HCT116 (cell line): Measurements from ENCODE around the gene NAA16. TPM values are rescaled to one million over a fixed set of nuclear protein-coding genes. Genes with fewer than 3 reads are reported as not detected.

Source experiments
- ATAC-seq: fragments of 200-7000 bp; cut with Tn5 transposase; 2 replicates; pipeline ENCODE4 v1.9.1; 2020; ENCODE audit warnings: mild to moderate bottlenecking, moderate library complexity
- BruUV-seq: library from RNA; stranded (reverse); fragments of 400-500 nt; replicated peaks from 2 replicates; lab custom pipeline; 2021; lab: Mats Ljungman, UMichigan
- CTCF ChIA-PET: fragments of 300-600 bp; sonication (Branson Sonifier 250); formaldehyde crosslinking; loops from one replicate; lab custom pipeline; 2021; ENCODE audit warnings: antibody characterized with exemption; lab: Charles Lee
- POLR2A ChIA-PET: fragments of 300-600, 350-600 bp; sonication (Branson Sonifier 250); formaldehyde crosslinking; loops from one replicate; lab custom pipeline; 2021; ENCODE audit warnings: antibody characterized with exemption; lab: Charles Lee
- RAD21 ChIA-PET, 2 experiments: fragments of 300-600 bp; sonication (Branson Sonifier 250); formaldehyde crosslinking; loops; one replicate each; lab custom pipeline; 2023; ENCODE audit warnings: low total read pairs in 2 of 2; ENCODE audit not compliant: uncharacterized antibody in 2 of 2, unreplicated experiment in 2 of 2, low non-redundant PET in 1 of 2; lab: Charles Lee
- DNase-seq: peaks from one replicate; pipeline ENCODE4 v3.0.0-alpha.2; 2010; ENCODE audit warnings: low read depth, low spot score
- H2AFZ ChIP-seq: fragments of 200-600 bp; shearing (Covaris generic), sonication (generic); 2 replicates; pipeline ENCODE4 v1.6.1; 2017; ENCODE audit warnings: low read depth, mixed run types, mixed read lengths, antibody characterized with exemption, low read length; ENCODE audit not compliant: poor library complexity, severe bottlenecking
- H3K27ac ChIP-seq: 2 replicates; pipeline ENCODE4 v1.5.1; 2012; ENCODE audit warnings: low read depth, low read length
- H3K27me3 ChIP-seq: fragments of 200-600 bp; sonication (generic); 2 replicates; pipeline ENCODE4 v1.6.1; 2016; ENCODE audit warnings: mixed run types, low read length, mixed read lengths; ENCODE audit not compliant: insufficient read depth
- H3K36me3 ChIP-seq, 2 experiments: fragments of 200-500 bp in 1 of 2; fragments of 200-600 bp in 1 of 2; sonication (Bioruptor generic) in 1 of 2; sonication (generic) in 1 of 2; 2 replicates each; pipeline versions ENCODE4 v1.5.1 to v1.6.1; 2014 to 2016; ENCODE audit warnings: low read length in 2 of 2, inconsistent platforms in 1 of 2, mixed read lengths in 1 of 2, mixed run types in 1 of 2; ENCODE audit not compliant: insufficient read depth in 2 of 2, control insufficient read depth in 1 of 2
- H3K4me1 ChIP-seq, 2 experiments: fragments of 200-600 bp in 1 of 2; sonication (generic) in 1 of 2; 2 replicates each; pipeline versions ENCODE4 v1.5.1 to v1.6.1; 2012 to 2017; ENCODE audit warnings: low read length in 2 of 2, inconsistent platforms in 1 of 2, mild to moderate bottlenecking in 1 of 2, mixed read lengths in 1 of 2, mixed run types in 1 of 2, moderate library complexity in 1 of 2; ENCODE audit not compliant: insufficient read depth in 2 of 2, control insufficient read depth in 1 of 2
- H3K4me2 ChIP-seq: fragments of 200-600 bp; sonication (generic); 2 replicates; pipeline ENCODE4 v1.6.1; 2017; ENCODE audit warnings: mixed run types, low read length, mixed read lengths
- H3K4me3 ChIP-seq, 2 experiments: fragments of 200-600 bp in 1 of 2; sonication (generic) in 1 of 2; replicated peaks in 1 of 2; 2 replicates each; pipeline ENCODE4 v1.5.1; 2011 to 2016; ENCODE audit warnings: low read length in 2 of 2, control low read depth in 1 of 2, low read depth in 1 of 2, mild to moderate bottlenecking in 1 of 2, mixed read lengths in 1 of 2, mixed run types in 1 of 2
- H3K79me2 ChIP-seq: fragments of 200-600 bp; sonication (generic); 2 replicates; pipeline ENCODE4 v1.6.1; 2017; ENCODE audit warnings: mild to moderate bottlenecking, mixed run types, low read length, moderate library complexity, mixed read lengths; ENCODE audit not compliant: insufficient read depth
- H3K9ac ChIP-seq: fragments of 200-600 bp; sonication (generic); 2 replicates; pipeline ENCODE4 v1.6.1; 2016; ENCODE audit warnings: low read length, mixed read lengths
- H3K9me2 ChIP-seq: fragments of 200-600 bp; sonication (generic), shearing (Covaris generic); 2 replicates; pipeline ENCODE4 v1.6.1; 2017; ENCODE audit warnings: mixed run types, mild to moderate bottlenecking, moderate library complexity; ENCODE audit not compliant: insufficient read depth
- H3K9me3 ChIP-seq, 2 experiments: fragments of 200-500 bp in 1 of 2; fragments of 200-600 bp in 1 of 2; sonication (Bioruptor generic) in 1 of 2; sonication (generic) in 1 of 2; 2 replicates each; pipeline ENCODE4 v1.6.1; 2014 to 2017; ENCODE audit warnings: low read length in 2 of 2, mixed read lengths in 2 of 2, inconsistent platforms in 1 of 2, low read depth in 1 of 2, mild to moderate bottlenecking in 1 of 2, mixed run types in 1 of 2, moderate library complexity in 1 of 2; ENCODE audit not compliant: control insufficient read depth in 1 of 2, insufficient read depth in 1 of 2
- H4K20me1 ChIP-seq: fragments of 200-600 bp; sonication (generic), shearing (Covaris generic); 2 replicates; pipeline ENCODE4 v1.6.1; 2017; ENCODE audit warnings: mixed run types, mild to moderate bottlenecking, moderate library complexity; ENCODE audit not compliant: insufficient read depth
- CBX3 ChIP-seq: IDR thresholded peaks from 2 replicates; pipeline ENCODE4 v1.6.1; 2012; ENCODE audit warnings: low read depth
- EGR1 ChIP-seq: IDR thresholded peaks from 2 replicates; pipeline ENCODE4 v1.6.1; 2012; ENCODE audit warnings: low read depth
- ELF1 ChIP-seq: IDR thresholded peaks from 2 replicates; pipeline ENCODE4 v1.6.1; 2012; ENCODE audit warnings: low read depth, borderline replicate concordance
- EZH2phosphoT487 ChIP-seq: fragments of 200-600 bp; IDR thresholded peaks from 2 replicates; pipeline ENCODE4 v1.6.1; 2018; ENCODE audit warnings: antibody characterized with exemption, borderline replicate concordance
- JUND ChIP-seq: IDR thresholded peaks from 2 replicates; pipeline ENCODE4 v1.6.1; 2012
- POLR2A ChIP-seq: IDR thresholded peaks from 2 replicates; pipeline ENCODE4 v1.7.0; 2011; ENCODE audit warnings: borderline replicate concordance; ENCODE audit not compliant: insufficient read depth, insufficient read length; ENCODE audit errors: extremely low read depth
- POLR2AphosphoS5 ChIP-seq: IDR thresholded peaks from 2 replicates; pipeline ENCODE4 v1.6.1; 2011; ENCODE audit warnings: mild to moderate bottlenecking, low read depth, low read length, moderate library complexity
- SIN3A ChIP-seq: IDR thresholded peaks from 2 replicates; pipeline ENCODE4 v1.6.1; 2012; ENCODE audit warnings: low read depth
- SP1 ChIP-seq: IDR thresholded peaks from 2 replicates; pipeline ENCODE4 v1.6.1; 2012; ENCODE audit warnings: low read depth
- SRF ChIP-seq: IDR thresholded peaks from 2 replicates; pipeline ENCODE4 v1.6.1; 2012; ENCODE audit warnings: low read depth
- TCF7L2 ChIP-seq: IDR thresholded peaks from 2 replicates; pipeline ENCODE4 v1.7.0; 2011; ENCODE audit warnings: borderline replicate concordance, inconsistent platforms; ENCODE audit not compliant: insufficient read depth, insufficient read length; ENCODE audit errors: extremely low read depth
- ZFX ChIP-seq: fragments of 450-650 bp; IDR thresholded peaks from 2 replicates; pipeline ENCODE4 v1.6.1; 2017
- ZNF274 ChIP-seq: fragments of 200-500 bp; sonication (Bioruptor generic); IDR thresholded peaks from 2 replicates; pipeline ENCODE4 v1.6.1; 2014; ENCODE audit warnings: mild to moderate bottlenecking, low read depth, low read length, inconsistent platforms
- intact Hi-C: fragments of 100-400 bp; cut with micrococcal nuclease; formaldehyde crosslinking; loops from 2 replicates; pipeline ENCODE4 v1.10.0; 2022
- total RNA-seq: library from RNA; stranded (reverse); gene quantifications from one replicate; pipeline ENCODE4 v1.2.1, GENCODE V29; 2021; ENCODE audit not compliant: unreplicated experiment
- TF ChIP-seq, protein P1 (sequence below): IDR thresholded peaks from 2 replicates; pipeline ENCODE4 v1.6.1; 2011; ENCODE audit warnings: mild to moderate bottlenecking, low read length, moderate library complexity; ENCODE audit not compliant: insufficient replicate concordance; ENCODE audit errors: extremely low read depth
- TF ChIP-seq, protein P2 (sequence below), 3 experiments: fragments of 200-600 bp in 1 of 3; sonication (generic) in 1 of 3; IDR thresholded peaks in 2 of 3; conservative IDR thresholded peaks in 1 of 3; 2 replicates each; pipeline ENCODE4 v1.5.1; 2012 to 2017; ENCODE audit warnings: low read depth in 2 of 3, low read length in 2 of 3, antibody characterized with exemption in 1 of 3, borderline replicate concordance in 1 of 3, control low read depth in 1 of 3, mild to moderate bottlenecking in 1 of 3, mixed read lengths in 1 of 3, mixed run types in 1 of 3, moderate library complexity in 1 of 3; ENCODE audit not compliant: insufficient read depth in 1 of 3

NAA16 gene
- total RNA-seq, 1 experiment from 2014 or later = 19.1 TPM

DNA sequence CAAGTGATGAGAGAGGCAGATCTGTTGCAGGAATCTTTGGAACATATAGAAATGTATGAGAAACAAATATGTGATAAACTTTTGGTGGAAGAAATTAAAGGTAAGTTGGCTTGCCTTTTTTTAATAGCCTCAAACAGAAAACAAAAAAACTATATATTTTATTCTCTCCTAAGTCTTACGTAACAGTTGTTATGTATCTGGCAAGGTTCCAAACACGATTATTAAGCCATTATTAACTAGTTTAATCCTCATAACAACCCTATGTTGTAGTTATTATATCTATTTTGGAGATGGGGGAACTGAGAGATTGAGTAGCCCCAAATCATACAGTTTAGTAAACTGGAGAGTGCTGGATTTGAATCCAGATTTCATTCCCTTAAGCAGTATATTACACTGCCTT is 14.7 kb downstream of the NAA16 start:
- no peak for DNase-seq
- BruUV-seq = no TSS peak
- H3K9me3 ChIP-seq = no peaks in the 10 kb centered on the region
- no peak overlapping the region for H2AFZ ChIP-seq
- H3K4me3 ChIP-seq = no peak overlapping the region
- H3K27me3 ChIP-seq = no peaks in the 10 kb centered on the region
- H4K20me1 ChIP-seq = peaks cover 17% of the 10 kb centered on the region; the same call in 1 of the 2 replicates
- TF ChIP-seq EGR1 (no peak), SIN3A (no peak), SRF (no peak), JUND (no peak), ZFX (no peak), ELF1 (no peak), ZNF274 (no peak), CBX3 (no peak), TCF7L2 (no peak), SP1 (no peak), POLR2AphosphoS5 (no peak), POLR2A (no peak), EZH2phosphoT487 (no peak)
- TF ChIP-seq, protein P1, sequence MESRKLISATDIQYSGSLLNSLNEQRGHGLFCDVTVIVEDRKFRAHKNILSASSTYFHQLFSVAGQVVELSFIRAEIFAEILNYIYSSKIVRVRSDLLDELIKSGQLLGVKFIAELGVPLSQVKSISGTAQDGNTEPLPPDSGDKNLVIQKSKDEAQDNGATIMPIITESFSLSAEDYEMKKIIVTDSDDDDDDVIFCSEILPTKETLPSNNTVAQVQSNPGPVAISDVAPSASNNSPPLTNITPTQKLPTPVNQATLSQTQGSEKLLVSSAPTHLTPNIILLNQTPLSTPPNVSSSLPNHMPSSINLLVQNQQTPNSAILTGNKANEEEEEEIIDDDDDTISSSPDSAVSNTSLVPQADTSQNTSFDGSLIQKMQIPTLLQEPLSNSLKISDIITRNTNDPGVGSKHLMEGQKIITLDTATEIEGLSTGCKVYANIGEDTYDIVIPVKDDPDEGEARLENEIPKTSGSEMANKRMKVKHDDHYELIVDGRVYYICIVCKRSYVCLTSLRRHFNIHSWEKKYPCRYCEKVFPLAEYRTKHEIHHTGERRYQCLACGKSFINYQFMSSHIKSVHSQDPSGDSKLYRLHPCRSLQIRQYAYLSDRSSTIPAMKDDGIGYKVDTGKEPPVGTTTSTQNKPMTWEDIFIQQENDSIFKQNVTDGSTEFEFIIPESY = no peak
- TF ChIP-seq, protein P2, sequence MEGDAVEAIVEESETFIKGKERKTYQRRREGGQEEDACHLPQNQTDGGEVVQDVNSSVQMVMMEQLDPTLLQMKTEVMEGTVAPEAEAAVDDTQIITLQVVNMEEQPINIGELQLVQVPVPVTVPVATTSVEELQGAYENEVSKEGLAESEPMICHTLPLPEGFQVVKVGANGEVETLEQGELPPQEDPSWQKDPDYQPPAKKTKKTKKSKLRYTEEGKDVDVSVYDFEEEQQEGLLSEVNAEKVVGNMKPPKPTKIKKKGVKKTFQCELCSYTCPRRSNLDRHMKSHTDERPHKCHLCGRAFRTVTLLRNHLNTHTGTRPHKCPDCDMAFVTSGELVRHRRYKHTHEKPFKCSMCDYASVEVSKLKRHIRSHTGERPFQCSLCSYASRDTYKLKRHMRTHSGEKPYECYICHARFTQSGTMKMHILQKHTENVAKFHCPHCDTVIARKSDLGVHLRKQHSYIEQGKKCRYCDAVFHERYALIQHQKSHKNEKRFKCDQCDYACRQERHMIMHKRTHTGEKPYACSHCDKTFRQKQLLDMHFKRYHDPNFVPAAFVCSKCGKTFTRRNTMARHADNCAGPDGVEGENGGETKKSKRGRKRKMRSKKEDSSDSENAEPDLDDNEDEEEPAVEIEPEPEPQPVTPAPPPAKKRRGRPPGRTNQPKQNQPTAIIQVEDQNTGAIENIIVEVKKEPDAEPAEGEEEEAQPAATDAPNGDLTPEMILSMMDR (IDR thresholded peaks at IDR 0.05 in 2 of 3, conservative IDR thresholded peaks at IDR 0.05 in 1 of 3; ENCODE audit: borderline replicate concordance in 1 of 3, insufficient read depth in 1 of 3, low read depth in 2 of 3, low read length in 2 of 3) = no peak
- TF ChIP-seq, all 23 proteins: peak for 0
- no peak for ATAC-seq
- H3K9ac ChIP-seq = no peak overlapping the region
- H3K79me2 ChIP-seq = peaks cover 63% of the 10 kb centered on the region
- H3K36me3 ChIP-seq = peaks cover 6 to 13% of the 10 kb centered on the region in 2 experiments; a peak in 3 of 4 replicates
- H3K4me2 ChIP-seq = no peak overlapping the region
- ChIA-PET RAD21 (no interaction called here), POLR2A (no interaction called here), CTCF (no interaction called here)
- no peaks in the 10 kb centered on the region for H3K9me2 ChIP-seq
- no peaks in the 10 kb centered on the region for H3K4me1 ChIP-seq
- H3K27ac ChIP-seq = no peak overlapping the region
- intact Hi-C loops = no loop called here
